Body of pancreas (tissue), 4 donors: ENCODE measurements around the gene SLC7A1. TPM values are rescaled to one million over a fixed set of nuclear protein-coding genes. Genes with fewer than 3 reads are reported as not detected.

Experiments used
- ATAC-seq: fragments of 150-250 bp; one replicate; pipeline ENCODE4 v1.9.1; 2016
- DNase-seq, 4 donors: peaks; one replicate each; pipeline ENCODE4 v3.0.0-alpha.2; 2019
- H3K27ac ChIP-seq, 4 donors: fragments of 200-600 bp; sonication (generic); 1 replicate in 3 of 4; 2 replicates in 1 of 4; pipeline versions ENCODE4 v1.5.1 to v1.6.1; 2016 to 2019; ENCODE audit warnings: mild to moderate bottlenecking in 1 of 4, mixed read lengths in 1 of 4, moderate library complexity in 1 of 4
- H3K27me3 ChIP-seq, 2 donors: fragments of 200-600 bp; sonication (generic); one replicate each; pipeline ENCODE4 v1.6.0; 2016; ENCODE audit warnings: mild to moderate bottlenecking in 1 of 2
- H3K36me3 ChIP-seq, 2 donors: fragments of 200-600 bp; sonication (generic); replicated peaks in 1 of 2; 2 replicates each; pipeline ENCODE4 v1.5.1; 2016; ENCODE audit warnings: low read depth in 2 of 2; ENCODE audit not compliant: insufficient read depth in 1 of 2
- H3K4me1 ChIP-seq: fragments of 200-600 bp; sonication (generic); one replicate; pipeline ENCODE4 v1.6.0; 2016
- H3K4me3 ChIP-seq, 2 donors: fragments of 200-600 bp; sonication (generic); 1 replicate in 1 of 2; 2 replicates in 1 of 2; pipeline ENCODE4 v1.5.1; 2016 to 2019
- H3K9me3 ChIP-seq, 3 donors: fragments of 200-600 bp; sonication (generic); 1 replicate in 2 of 3; 2 replicates in 1 of 3; pipeline ENCODE4 v1.5.1; 2016
- CTCF ChIP-seq, 7 experiments: fragments of 450-650 bp in 4 of 7; fragments of 200-600 bp in 3 of 7; sonication (generic) in 3 of 7; IDR thresholded peaks; one replicate each; pipeline ENCODE4 v1.5.1; 2016 to 2019; ENCODE audit warnings: antibody characterized with exemption in 7 of 7
- POLR2A ChIP-seq, 3 donors: fragments of 450-650 bp; IDR thresholded peaks; one replicate each; pipeline ENCODE4 v1.6.1; 2016; ENCODE audit warnings: antibody characterized with exemption in 3 of 3, mild to moderate bottlenecking in 2 of 3
- WGBS, 2 donors: methylation state at CpG; one replicate each; pipeline ENCODE4 v1.1.5; 2017; 5-methylcytosine and 5-hydroxymethylcytosine counted together
- intact Hi-C: fragments of 100-400 bp; cut with DNase I; formaldehyde crosslinking; loops from one replicate; pipeline ENCODE4 v1.15.1; 2023
- total RNA-seq, 2 donors: library from RNA; depleted of rRNA; stranded (reverse); fragments of >200 nt; gene quantifications; one replicate each; pipeline ENCODE4 v1.1.0, GENCODE V29; 2016

The SLC7A1 gene
- total RNA-seq, 2 donors from 2014 or later: 15.3 to 30.3 TPM

GRCh38 chr13:29498426-29499040, 97.0 kb downstream of the SLC7A1 start:
- Histone ChIP-seq H3K4me1 (peaks cover 36% of the 10 kb centered on the region), H3K36me3 (no peaks in the 10 kb centered on the region), H3K27ac (peak overlapping the region in 2 of 4 donors; percentile 15 to 85), H3K4me3 (no peak overlapping the region), H3K27me3 (no peaks in the 10 kb centered on the region), H3K9me3 (no peaks in the 10 kb centered on the region)
- intact Hi-C loops: no loop called here
- DNase-seq (peak in 3 of 4 donors; percentile 35 to 56 (median 47)), ATAC-seq (peak; percentile 8)
- no peak for TF ChIP-seq CTCF (IDR thresholded peaks at IDR 0.05)
- no peak for TF ChIP-seq POLR2A (IDR thresholded peaks at IDR 0.05)
- 65 to 78% methylated on average over 11 to 13 of the region's 13 CpGs for WGBS, 2 donors

DNA sequence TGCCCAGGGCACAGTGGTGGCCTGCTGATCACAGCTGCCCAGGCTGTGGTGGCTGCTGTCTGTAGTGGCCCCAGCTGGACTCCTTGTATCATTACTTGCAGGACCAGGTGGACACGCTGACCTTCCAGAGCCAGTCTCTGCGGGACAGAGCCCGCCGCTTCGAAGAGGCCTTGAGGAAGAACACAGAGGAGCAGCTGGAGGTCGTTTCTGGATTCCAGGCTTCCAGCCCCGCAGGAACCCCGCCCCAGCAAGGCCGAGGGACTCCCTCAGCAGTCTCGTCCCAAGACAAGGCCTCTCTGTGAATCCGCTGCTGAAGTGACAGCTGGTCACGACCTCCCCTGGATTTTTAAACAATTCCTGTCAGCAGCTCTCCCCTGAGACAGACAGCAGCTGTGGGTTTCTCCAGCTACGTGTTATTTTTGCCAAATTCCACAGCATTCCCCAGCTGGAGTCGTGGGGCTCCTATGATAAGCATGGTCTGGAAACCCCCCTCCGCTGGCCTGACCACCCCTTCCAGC, 98.3 kb downstream of the SLC7A1 start:
- Histone ChIP-seq H3K4me1 (peaks cover 36% of the 10 kb centered on the region), H3K36me3 (no peaks in the 10 kb centered on the region), H3K27me3 (no peaks in the 10 kb centered on the region), H3K27ac (peak overlapping the region; percentile 55 to 87 (median 82)), H3K4me3 (no peak overlapping the region), H3K9me3 (no peaks in the 10 kb centered on the region)
- ATAC-seq (peak; percentile 24), DNase-seq (peak; percentile 40 to 55 (median 45))
- intact Hi-C loops: no loop called here
- TF ChIP-seq POLR2A (IDR thresholded peaks at IDR 0.05) (no peak), CTCF (IDR thresholded peaks at IDR 0.05) (no peak)
- WGBS, 2 donors: 4 to 9% methylated on average over 15 of the region's 15 CpGs

GRCh38 chr13:29496241-29496712, 99.2 kb downstream of the SLC7A1 start:
- Histone ChIP-seq H3K36me3 (no peaks in the 10 kb centered on the region), H3K4me3 (peak overlapping the region; percentile 7 to 46), H3K27ac (peak overlapping the region; percentile 55 to 87 (median 82)), H3K9me3 (no peaks in the 10 kb centered on the region), H3K4me1 (peaks cover 36% of the 10 kb centered on the region), H3K27me3 (no peaks in the 10 kb centered on the region)
- DNase-seq (peak; percentile 91 to 96 (median 94)), ATAC-seq (peak; percentile 96)
- intact Hi-C loops: no loop called here
- TF ChIP-seq POLR2A (IDR thresholded peaks at IDR 0.05) (peak; percentile 92 to 98 (median 95)), CTCF (IDR thresholded peaks at IDR 0.05) (peak in 3 of 7 experiments; percentile 29 to 46 (median 42))
- WGBS, 2 donors: 19 to 37% methylated on average over 7 to 9 of the region's 9 CpGs

GRCh38 chr13:29494520-29494919, 101.0 kb downstream of the SLC7A1 start:
- Histone ChIP-seq H3K27ac (no peak overlapping the region), H3K27me3 (no peaks in the 10 kb centered on the region), H3K4me3 (no peak overlapping the region), H3K4me1 (peaks cover 26% of the 10 kb centered on the region), H3K9me3 (no peaks in the 10 kb centered on the region), H3K36me3 (no peaks in the 10 kb centered on the region)
- DNase-seq (no peak), ATAC-seq (no peak)
- 93 to 94% methylated on average over 8 of the region's 8 CpGs for WGBS, 2 donors
- TF ChIP-seq POLR2A (IDR thresholded peaks at IDR 0.05) (no peak), CTCF (IDR thresholded peaks at IDR 0.05) (no peak)
- intact Hi-C loops: no loop called here
